ENCODE results near the gene SLC44A1.

- TF ChIP-seq CTCF (IDR thresholded peaks at IDR 0.05; ENCODE audit: insufficient read depth, low read length) (no peak), REST (IDR thresholded peaks at IDR 0.05; ENCODE audit: insufficient replicate concordance, low read depth) (no peak), POLR2AphosphoS5 (IDR thresholded peaks at IDR 0.05; ENCODE audit: low read depth) (no peak)
Observed at GRCh38 chr9:105280691-105281090, 36.2 kb downstream of the SLC44A1 start.
